DMS 273 treated with DMSO at 0.1 percent for 48 hours (cell line): ENCODE measurements around the gene OR10H5.
"Not testable (repeated sequence)": the region's sequence is repeated elsewhere in the genome, so short reads cannot be mapped to it uniquely, and the experiment has no call there.

Experiments used
- DNase-seq: peaks from one replicate; lab custom pipeline; 2025; lab: John Stamatoyannopoulos, UW

Gene OR10H5

DNA sequence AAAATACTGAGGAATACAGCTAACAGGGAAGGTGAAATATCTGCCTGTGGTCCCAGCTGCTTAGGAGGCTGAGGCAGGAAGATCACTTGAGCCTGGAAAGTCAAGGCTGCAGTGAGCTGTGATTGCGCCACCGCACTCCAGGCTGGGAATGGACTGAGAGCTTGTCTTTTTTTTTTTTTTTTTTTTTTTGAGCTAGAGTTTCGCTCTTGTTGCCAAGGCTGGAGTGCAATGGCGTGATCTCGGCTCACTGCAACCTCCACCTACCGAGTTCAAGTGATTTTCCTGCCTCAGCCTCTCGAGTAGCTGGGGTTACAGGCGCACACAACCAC is 56.4 kb downstream of the OR10H5 start:
- not testable (repeated sequence) for DNase-seq

DNA sequence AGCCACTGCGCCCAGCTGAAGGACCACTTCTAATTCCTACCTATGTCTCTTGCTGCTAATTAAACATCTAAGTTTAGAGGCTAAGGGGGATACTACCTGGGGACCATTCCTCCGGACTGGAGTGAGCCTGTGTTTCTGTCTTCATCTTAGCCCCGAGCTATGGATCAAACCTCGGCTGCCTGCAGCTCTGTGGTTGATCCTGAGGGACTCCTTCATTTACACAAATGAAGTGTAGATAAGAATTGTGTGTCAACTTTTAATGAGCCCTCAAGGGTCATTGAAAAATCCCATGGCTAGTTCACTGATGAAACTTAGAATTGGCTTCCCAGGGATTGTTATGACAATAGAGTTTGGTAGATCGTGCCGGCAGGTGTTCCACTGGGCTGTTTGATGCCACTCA is 59.5 kb downstream of the OR10H5 start:
- no peak for DNase-seq

DNA sequence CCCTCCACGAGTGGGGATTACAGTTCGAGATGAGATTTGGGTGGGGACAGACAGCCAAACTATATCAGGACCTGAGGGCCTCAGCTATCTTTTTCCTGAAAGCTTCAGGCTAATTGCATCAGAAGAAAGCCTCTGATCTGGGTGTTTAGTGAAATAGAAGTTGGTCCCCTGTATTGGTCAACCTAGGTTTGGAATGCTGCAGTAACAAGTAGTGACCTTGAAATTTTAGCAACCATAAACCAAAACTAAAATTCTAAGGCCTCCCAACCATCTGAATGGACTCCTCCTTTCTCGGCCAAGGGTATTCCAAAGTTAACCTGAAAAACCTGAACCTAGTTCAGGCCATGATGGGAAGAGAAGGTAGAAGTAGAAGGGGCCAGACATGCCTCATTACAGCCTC is 62.9 kb downstream of the OR10H5 start:
- no peak for DNase-seq
